GM18498 (cell line): Measurements from ENCODE around the gene HOXB9.

ENCODE experiments used
- ATAC-seq: cut with Tn5 transposase; IDR thresholded peaks from one replicate; pipeline ENCODE4 v1.9.1; 2021; ENCODE audit warnings: mild to moderate bottlenecking, moderate library complexity; ENCODE audit not compliant: unreplicated experiment

Gene HOXB9

DNA sequence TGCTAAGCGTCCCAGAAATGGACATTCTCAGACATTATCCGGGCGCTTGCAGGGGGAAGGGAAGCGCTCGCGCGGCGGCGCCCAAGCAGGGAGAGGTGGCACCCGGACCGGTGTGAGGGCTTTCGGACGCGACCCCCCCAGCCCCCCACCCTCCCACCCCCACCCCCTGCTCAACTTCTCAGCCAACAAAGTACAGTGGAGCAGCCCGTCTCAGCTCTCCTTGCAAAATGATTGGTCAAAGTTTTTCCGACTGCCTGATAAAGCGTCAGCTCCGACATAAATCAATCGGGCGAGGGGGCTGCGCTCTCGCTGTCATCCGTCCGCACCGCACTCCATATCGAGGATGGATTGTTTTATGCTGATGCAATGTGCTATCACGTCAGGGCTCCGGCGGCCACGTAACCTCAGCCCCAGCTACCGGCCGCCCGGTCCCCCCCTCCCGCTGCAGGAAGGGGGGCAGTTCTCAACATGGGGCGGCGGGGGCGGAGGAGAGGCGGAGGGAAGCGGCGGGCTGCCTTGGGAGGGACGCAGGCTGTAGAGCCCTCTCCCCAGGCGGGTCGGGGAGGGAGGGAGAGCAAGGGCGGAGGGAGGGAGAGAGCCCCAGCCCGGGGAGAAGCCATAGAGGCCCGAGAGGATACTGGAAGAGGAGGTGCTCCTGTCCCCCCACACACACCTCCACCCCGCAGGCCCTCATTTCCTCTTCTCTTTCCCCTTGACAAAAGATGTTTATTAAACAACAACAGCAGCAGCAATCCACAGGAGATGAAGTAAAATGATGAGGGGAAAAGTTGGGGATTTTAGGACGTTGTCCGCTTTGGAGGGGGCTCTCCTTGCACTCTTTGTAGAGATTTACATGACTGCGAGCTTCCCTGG, at the start of gene HOXB9:
Gene HOXB9, minus strand, starts transcription at position 114 of the 873 bp plus-strand sequence. Its CDS starts 89 bp downstream, at position 25.
- no peak for ATAC-seq

GRCh38 chr17:48672340-48672739, 46.2 kb upstream of the HOXB9 start:
- ATAC-seq = no peak

DNA sequence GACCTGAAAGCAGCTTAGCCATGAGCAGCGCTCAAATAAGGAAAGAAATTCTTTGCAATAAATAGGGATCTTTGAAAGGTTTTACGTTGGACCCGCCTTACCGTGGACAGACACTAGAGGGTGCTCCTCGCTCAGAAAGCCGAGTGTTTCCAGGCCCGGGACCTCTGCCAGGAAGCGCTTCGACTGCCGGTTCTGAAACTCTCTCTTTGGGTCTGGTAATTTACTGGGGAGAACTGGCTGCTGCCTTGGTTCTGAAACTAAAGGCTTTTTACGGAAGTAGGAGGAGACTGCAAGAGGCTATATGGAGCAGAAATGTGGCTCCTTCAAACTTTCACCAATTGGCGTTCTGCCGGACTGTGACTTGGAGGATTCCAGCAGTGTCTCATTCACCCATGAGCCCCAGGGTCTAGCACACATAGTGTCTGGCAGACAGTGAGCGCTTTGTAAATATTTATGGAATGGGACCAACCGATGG, 45.6 kb upstream of the HOXB9 start:
- no peak for ATAC-seq

GRCh38 chr17:48663134-48663924, 37.2 kb upstream of the HOXB9 start:
- no peak for ATAC-seq

GRCh38 chr17:48655913-48656312, 29.8 kb upstream of the HOXB9 start:
- ATAC-seq = no peak

DNA sequence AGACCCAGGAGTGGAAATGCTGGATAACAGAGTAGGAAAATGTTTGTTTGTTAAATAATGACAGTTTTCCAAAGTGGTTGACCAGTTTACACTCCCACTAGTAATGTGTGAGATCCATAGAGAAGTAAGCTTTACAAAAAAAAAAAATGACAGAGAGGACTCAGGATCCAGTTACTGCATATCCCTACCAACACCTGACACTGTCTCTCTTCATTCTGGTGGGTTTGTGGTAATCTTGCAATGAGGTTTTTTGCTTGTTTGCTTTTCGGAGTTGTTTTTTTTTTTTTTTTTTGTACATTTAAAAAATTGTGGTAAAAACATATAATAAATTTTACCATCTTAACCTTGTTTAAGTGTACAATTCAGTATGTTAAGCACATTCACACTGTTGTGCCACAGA, 23.6 kb upstream of the HOXB9 start:
- no peak for ATAC-seq

DNA sequence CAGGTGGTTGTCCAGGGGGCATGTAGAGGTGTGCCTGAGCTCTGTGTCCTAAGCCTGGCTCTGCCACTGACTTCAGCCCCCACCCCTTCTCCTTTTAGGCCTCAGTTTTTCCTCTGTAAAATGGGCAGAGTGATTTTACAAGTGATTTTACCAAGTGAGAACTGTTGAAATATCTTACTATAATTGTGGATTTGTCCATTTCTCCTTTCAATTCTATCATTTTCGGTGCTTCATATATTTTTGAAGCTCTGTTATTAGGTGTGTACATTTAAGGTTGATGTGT, 21.7 kb upstream of the HOXB9 start:
- no peak for ATAC-seq

GRCh38 chr17:48647103-48647962, 21.2 kb upstream of the HOXB9 start:
- no peak for ATAC-seq

- ATAC-seq = no peak
These were observed 20.3 kb upstream of the HOXB9 start for GRCh38 chr17:48646183-48647102.

DNA sequence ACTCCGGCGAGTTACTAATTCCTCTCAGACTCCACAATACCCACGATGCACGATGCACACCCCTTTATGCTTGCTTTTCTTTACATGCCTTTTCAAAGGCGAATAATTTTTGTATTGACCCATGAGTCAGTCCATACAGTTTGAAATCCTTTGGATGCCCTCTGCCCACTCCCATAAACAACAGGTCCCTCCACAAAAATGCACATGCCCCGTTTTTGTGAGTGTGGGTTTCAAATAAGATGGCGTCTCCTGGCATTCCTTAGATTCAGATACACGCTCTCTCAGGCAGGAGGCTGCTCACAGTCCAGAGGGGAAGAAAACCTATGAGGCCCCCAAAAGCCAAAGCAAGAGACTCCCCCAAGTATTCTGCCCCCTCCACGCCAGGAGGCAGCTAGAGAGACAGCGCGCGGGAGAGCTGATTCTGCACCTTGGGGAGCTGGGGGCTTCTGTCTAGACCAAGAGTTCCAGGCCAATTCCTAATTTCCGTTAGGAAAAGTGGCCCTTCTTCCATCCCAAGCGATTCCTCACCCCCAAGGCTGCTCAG, 19.6 kb upstream of the HOXB9 start:
- no peak for ATAC-seq

DNA sequence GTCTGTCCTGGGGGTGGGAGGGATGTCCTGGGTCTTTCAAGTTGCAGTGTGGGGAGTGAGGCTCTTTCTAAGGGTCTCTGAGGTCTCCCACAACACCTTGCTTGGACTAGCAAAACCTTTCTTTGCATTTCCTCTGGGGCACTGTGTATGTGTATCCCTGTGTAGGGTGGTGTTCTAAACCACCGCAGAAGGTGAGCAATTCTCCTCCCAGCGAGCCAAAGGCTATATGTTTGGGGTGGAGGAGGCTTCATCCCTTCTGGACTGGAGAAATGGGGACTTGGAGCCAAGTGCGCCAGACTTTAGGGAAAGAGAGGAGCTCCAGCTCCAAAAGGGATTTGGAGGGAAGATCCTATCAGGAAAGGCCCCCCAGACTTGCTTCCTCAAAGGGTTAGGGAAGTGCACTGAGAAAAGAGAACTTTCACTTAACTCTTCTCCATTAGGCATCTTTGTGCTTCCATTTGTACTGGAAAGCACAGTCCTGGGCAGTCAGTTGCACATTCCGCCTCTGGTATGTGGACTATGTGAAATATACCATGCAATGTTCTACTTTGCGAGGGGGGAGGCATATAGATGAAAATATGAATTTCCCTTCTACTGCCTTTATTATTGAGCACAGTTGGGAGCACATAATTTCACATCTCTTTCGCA, 18.9 kb upstream of the HOXB9 start:
- no peak for ATAC-seq

DNA sequence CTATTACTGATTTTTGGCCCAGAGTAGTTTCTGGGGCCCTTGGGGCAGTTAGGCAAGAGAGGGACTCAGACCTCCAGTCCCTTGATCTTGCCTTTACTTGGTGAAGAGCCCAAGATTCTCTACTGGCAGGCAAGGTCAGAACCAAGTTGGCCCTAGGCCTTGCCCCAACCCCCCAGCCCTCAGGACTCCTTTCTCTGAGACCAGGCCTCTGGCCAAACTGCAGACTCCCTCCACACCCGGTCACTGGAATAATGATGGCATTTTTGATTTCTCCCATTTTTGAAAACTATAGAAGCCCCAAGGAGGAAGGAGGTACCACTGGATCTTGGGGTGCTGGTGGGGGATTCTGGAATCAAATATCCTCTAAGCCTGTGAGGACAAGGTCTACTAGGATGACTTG, 18.0 kb upstream of the HOXB9 start:
- ATAC-seq = no peak

- ATAC-seq = no peak
These were observed 17.5 kb upstream of the HOXB9 start for GRCh38 chr17:48643697-48644012.

- no peak for ATAC-seq
These were observed 16.9 kb upstream of the HOXB9 start for GRCh38 chr17:48642843-48643696.

DNA sequence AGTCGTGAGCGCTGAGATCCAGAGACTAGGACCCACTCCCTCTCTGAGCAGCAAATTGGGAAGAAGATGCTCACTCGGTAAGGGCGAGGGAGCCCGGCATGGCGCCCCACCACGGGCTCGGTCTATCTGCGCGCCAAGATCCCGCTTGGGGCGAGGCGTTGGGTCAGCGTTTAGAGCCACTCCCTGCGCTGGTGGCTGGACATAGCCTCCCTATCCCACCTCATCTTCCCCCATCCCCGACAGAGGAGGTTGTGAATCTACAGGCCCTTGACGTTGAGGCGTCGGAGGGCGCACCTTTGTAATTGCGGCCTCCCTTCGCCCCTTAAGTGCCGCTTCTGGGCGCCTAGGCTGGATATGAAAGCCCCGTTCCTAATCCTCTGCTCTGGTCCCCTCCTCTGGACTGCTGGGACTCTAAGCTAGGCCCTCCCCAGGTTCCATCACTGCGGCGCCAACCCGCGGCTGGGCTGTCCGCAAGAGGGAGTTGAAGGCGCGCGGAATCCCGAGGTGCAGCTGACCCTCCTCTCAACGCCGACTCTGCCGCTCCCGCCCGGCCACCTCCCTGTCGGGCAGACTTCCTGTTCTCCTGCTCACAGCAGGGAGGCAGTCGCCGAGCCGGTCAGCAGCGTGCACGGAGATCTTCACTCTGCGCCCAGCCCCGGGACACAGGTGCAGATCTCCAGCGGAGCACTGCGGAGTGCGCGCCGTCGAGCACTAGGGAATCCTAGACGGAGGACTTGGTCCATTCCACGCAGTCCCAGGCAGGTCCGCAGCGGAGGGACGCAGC, 16.1 kb upstream of the HOXB9 start:
- ATAC-seq = no peak

GRCh38 chr17:48641541-48642058, 15.4 kb upstream of the HOXB9 start:
- no peak for ATAC-seq

GRCh38 chr17:48640858-48641180, 14.7 kb upstream of the HOXB9 start:
- no peak for ATAC-seq
